KMS-11 (cell line): ENCODE data around the gene MRPL10.
A peak's percentile ranks its signal among the peaks of the same experiment; 100 is the strongest.

ENCODE experiments used
- H2AFZ ChIP-seq: fragments of 200-600 bp; sonication (generic); 2 replicates; pipeline ENCODE4 v1.6.1; 2016; ENCODE audit warnings: antibody characterized with exemption, mixed run types, low read depth
- H3K27ac ChIP-seq: fragments of 200-600 bp; sonication (generic); 2 replicates; pipeline ENCODE4 v1.6.1; 2016; ENCODE audit warnings: mild to moderate bottlenecking, mixed run types
- H3K27me3 ChIP-seq: fragments of 200-600 bp; sonication (generic); 2 replicates; pipeline ENCODE4 v1.6.1; 2017; ENCODE audit warnings: mild to moderate bottlenecking, low read depth, mixed run types, moderate library complexity; ENCODE audit not compliant: insufficient read depth
- H3K36me3 ChIP-seq: fragments of 200-600 bp; sonication (generic); 2 replicates; pipeline ENCODE4 v1.6.1; 2017; ENCODE audit warnings: mild to moderate bottlenecking, mixed run types; ENCODE audit not compliant: insufficient read depth
- H3K4me1 ChIP-seq: fragments of 200-600 bp; sonication (generic); 2 replicates; pipeline ENCODE4 v1.6.1; 2016; ENCODE audit warnings: mild to moderate bottlenecking, low read depth, mixed run types; ENCODE audit not compliant: poor library complexity, severe bottlenecking
- H3K4me2 ChIP-seq: fragments of 200-600 bp; sonication (generic); 2 replicates; pipeline ENCODE4 v1.7.0; 2016; ENCODE audit warnings: mild to moderate bottlenecking, mixed run types
- H3K4me3 ChIP-seq: fragments of 200-600 bp; sonication (generic); IDR thresholded peaks from 2 replicates; pipeline ENCODE4 v1.6.1; 2017; ENCODE audit warnings: low read depth, low read length, mixed read lengths; ENCODE audit not compliant: insufficient read depth
- H3K79me2 ChIP-seq: fragments of 200-600 bp; sonication (generic); 2 replicates; pipeline ENCODE4 v1.6.1; 2016; ENCODE audit warnings: low read depth, mixed run types; ENCODE audit not compliant: insufficient read depth
- H3K9ac ChIP-seq: fragments of 200-600 bp; sonication (generic); 2 replicates; pipeline ENCODE4 v1.6.1; 2016; ENCODE audit warnings: mild to moderate bottlenecking, mixed run types
- H4K20me1 ChIP-seq: fragments of 200-600 bp; sonication (generic); 2 replicates; pipeline ENCODE4 v1.6.1; 2016; ENCODE audit warnings: mild to moderate bottlenecking, mixed run types; ENCODE audit not compliant: insufficient read depth
- TF ChIP-seq, protein P1 (sequence below): fragments of 200-600 bp; sonication (generic); conservative IDR thresholded peaks from 2 replicates; pipeline ENCODE4 v1.6.1; 2017; ENCODE audit warnings: low read depth, mild to moderate bottlenecking, antibody characterized with exemption, low read length, moderate library complexity, mixed read lengths

MRPL10 gene

DNA sequence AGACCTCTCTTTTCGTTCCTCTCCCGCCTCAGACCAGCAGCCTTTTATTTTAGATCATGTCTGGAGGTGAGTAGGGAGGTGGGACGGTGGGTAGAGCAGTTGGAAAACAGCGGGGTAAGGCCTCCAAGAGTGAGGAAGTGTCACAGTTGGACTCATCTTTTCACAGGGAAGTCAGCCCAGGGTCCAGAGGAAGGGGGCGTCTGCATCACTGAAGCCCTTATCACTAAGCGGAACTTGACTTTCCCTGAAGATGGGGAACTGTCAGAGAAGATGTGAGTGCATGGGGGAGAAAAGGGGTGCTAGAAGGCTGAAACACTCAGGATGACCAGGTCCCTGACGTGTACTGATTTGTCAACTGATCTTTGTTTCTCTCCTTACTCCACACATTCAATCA, 590 bp upstream of the MRPL10 start:
- Histone ChIP-seq H3K27ac (0 out of 2 replicates have a peak overlapping the region, but pooled peaks have one; percentile 94), H3K4me1 (peaks cover 29% of the 10 kb centered on the region), H3K4me2 (peak overlapping the region; percentile 93), H3K27me3 (no peaks in the 10 kb centered on the region), H2AFZ (peak overlapping the region; percentile 91), H3K79me2 (peaks cover 30% of the 10 kb centered on the region), H4K20me1 (no peaks in the 10 kb centered on the region), H3K36me3 (no peaks in the 10 kb centered on the region), H3K9ac (peak overlapping the region; percentile 9; the same call in 1 of the 2 replicates), H3K4me3 (no peak overlapping the region)
- TF ChIP-seq, protein P1, sequence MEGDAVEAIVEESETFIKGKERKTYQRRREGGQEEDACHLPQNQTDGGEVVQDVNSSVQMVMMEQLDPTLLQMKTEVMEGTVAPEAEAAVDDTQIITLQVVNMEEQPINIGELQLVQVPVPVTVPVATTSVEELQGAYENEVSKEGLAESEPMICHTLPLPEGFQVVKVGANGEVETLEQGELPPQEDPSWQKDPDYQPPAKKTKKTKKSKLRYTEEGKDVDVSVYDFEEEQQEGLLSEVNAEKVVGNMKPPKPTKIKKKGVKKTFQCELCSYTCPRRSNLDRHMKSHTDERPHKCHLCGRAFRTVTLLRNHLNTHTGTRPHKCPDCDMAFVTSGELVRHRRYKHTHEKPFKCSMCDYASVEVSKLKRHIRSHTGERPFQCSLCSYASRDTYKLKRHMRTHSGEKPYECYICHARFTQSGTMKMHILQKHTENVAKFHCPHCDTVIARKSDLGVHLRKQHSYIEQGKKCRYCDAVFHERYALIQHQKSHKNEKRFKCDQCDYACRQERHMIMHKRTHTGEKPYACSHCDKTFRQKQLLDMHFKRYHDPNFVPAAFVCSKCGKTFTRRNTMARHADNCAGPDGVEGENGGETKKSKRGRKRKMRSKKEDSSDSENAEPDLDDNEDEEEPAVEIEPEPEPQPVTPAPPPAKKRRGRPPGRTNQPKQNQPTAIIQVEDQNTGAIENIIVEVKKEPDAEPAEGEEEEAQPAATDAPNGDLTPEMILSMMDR, result no peak

DNA sequence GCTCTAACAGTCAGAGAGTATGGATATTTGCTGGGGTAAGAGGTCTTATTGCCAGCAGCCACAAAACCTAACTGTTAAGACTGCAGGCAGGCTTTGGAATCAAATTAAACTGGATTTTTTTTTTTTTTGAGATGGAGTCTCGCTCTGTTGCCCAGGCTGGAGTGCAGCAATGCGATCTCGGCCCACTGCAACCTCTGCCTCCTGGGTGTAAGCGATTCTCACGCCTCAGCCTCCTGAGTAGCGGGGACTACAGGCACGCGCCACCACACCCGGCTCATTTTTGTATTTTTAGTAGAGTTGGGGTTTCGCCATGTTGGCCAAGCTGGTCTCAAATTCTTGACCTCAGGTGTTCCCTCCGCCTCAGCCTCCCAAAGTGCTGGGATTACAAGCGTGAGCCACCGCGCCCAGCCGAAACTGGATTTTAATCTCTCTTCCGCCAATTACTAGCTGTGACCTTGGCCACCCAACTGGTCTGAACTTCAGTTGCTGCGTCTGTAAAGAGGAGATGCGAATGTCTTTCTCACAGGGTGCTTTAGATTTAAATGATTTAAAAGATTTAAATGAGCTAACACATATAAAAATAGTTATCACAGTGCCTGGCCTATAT, 842 bp downstream of the MRPL10 start:
- H3K4me3 ChIP-seq, result peak overlapping the region; percentile 47
- no peaks in the 10 kb centered on the region for H3K27me3 ChIP-seq
- no peaks in the 10 kb centered on the region for H4K20me1 ChIP-seq
- H3K4me2 ChIP-seq, result peak overlapping the region; percentile 93
- peak overlapping the region; percentile 80 for H3K9ac ChIP-seq
- TF ChIP-seq, protein P1, result no peak
- peaks cover 29% of the 10 kb centered on the region for H3K4me1 ChIP-seq
- peak overlapping the region; percentile 94 for H3K27ac ChIP-seq
- peaks cover 30% of the 10 kb centered on the region for H3K79me2 ChIP-seq
- H2AFZ ChIP-seq, result peak overlapping the region; percentile 91; the same call in 1 of the 2 replicates
- no peaks in the 10 kb centered on the region; the same call in 1 of the 2 replicates for H3K36me3 ChIP-seq

DNA sequence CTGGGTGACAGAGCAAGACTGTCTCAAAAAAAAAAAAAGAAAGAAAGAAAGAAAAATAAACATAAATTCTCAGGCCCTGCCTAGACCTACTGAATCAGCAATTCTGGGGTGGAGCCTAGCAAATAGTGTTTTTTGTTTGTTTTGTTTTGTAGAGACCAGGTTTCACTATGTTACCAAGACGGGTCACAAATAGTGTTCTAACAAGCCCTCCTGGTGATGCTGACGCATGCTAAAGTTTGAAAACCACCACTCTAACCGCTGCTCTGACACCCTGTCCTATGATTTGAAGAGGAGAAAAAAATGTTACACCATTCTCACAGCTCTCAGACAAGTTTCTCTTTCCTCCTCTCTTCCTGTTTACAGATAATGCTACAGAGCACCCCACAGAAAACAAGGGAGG, 1.5 kb downstream of the MRPL10 start:
- Histone ChIP-seq H3K27me3 (no peaks in the 10 kb centered on the region), H3K9ac (peak overlapping the region; percentile 80), H3K36me3 (no peaks in the 10 kb centered on the region; the same call in 1 of the 2 replicates), H3K4me3 (no peak overlapping the region), H2AFZ (no peak overlapping the region), H3K79me2 (peaks cover 30% of the 10 kb centered on the region), H3K4me2 (peak overlapping the region; percentile 93), H3K4me1 (peaks cover 29% of the 10 kb centered on the region), H3K27ac (peak overlapping the region; percentile 94), H4K20me1 (no peaks in the 10 kb centered on the region)
- TF ChIP-seq, protein P1, result no peak

DNA sequence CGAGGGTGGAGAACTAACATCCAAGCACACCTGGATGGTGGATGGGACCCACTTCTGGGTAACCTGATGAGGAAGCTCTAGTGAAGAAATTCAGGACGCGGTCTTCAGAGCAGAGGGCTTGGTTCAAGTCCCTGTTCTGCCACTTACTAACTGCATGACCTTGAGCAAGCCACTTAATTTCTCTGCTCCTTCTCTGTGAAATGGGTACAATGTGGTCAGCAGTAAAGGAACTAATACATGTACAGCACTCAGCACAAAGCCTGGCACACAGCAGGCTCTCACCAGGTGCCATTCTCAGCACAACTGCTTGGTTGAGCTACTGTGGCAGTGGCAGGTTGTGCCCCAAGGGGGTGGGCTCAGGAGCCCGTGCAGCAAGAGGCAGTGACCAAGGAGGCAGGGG, 7.8 kb downstream of the MRPL10 start:
- Histone ChIP-seq H2AFZ (no peak overlapping the region), H4K20me1 (no peaks in the 10 kb centered on the region), H3K4me2 (no peak overlapping the region), H3K9ac (no peak overlapping the region), H3K4me1 (peaks cover 28% of the 10 kb centered on the region), H3K27me3 (no peaks in the 10 kb centered on the region), H3K27ac (no peak overlapping the region), H3K79me2 (peaks cover 9% of the 10 kb centered on the region; the same call in 1 of the 2 replicates), H3K4me3 (no peak overlapping the region), H3K36me3 (no peaks in the 10 kb centered on the region; the same call in 1 of the 2 replicates)
- TF ChIP-seq, protein P1, result no peak
